Smooth muscle cell (in vitro differentiated cells): ENCODE data around the gene C7. TPM values are rescaled to one million over a fixed set of nuclear protein-coding genes. Genes with fewer than 3 reads are reported as not detected.

ENCODE experiments used
- DNase-seq: peaks from one replicate; lab custom pipeline; 2025; ENCODE audit not compliant: unreplicated experiment; lab: John Stamatoyannopoulos, UW
- H2AFZ ChIP-seq: fragments of 200-600 bp; sonication (generic); 2 replicates; pipeline ENCODE4 v1.6.0; 2016; ENCODE audit warnings: antibody characterized with exemption, low read depth, mild to moderate bottlenecking
- H3F3A ChIP-seq: fragments of 200-600 bp; sonication (generic); 2 replicates; pipeline ENCODE4 v1.6.0; 2017; ENCODE audit warnings: antibody characterized with exemption, low read depth
- H3K27ac ChIP-seq: fragments of 200-600 bp; sonication (generic); 2 replicates; pipeline ENCODE4 v1.5.1; 2016; ENCODE audit warnings: low read depth, mild to moderate bottlenecking
- H3K27me3 ChIP-seq: fragments of 200-600 bp; sonication (generic); 2 replicates; pipeline ENCODE4 v1.6.1; 2016; ENCODE audit warnings: low read depth, mild to moderate bottlenecking
- H3K36me3 ChIP-seq: fragments of 200-600 bp; sonication (generic); 2 replicates; pipeline ENCODE4 v1.5.1; 2016; ENCODE audit warnings: low read depth
- H3K4me1 ChIP-seq: fragments of 200-600 bp; sonication (generic); 2 replicates; pipeline ENCODE4 v1.5.1; 2016; ENCODE audit warnings: low read depth
- H3K4me2 ChIP-seq: fragments of 200-600 bp; sonication (generic); 2 replicates; pipeline ENCODE4 v1.6.0; 2016; ENCODE audit warnings: mild to moderate bottlenecking
- H3K4me3 ChIP-seq: fragments of 200-600 bp; sonication (generic); 2 replicates; pipeline ENCODE4 v1.5.1; 2016; ENCODE audit warnings: mild to moderate bottlenecking
- H3K79me2 ChIP-seq: fragments of 200-600 bp; sonication (generic); 2 replicates; pipeline ENCODE4 v1.6.0; 2016; ENCODE audit warnings: low read depth, mild to moderate bottlenecking
- H3K9ac ChIP-seq: fragments of 200-600 bp; sonication (generic); 2 replicates; pipeline ENCODE4 v1.6.0; 2016; ENCODE audit warnings: low read depth
- H3K9me3 ChIP-seq: fragments of 200-600 bp; sonication (generic); replicated peaks from 2 replicates; pipeline ENCODE4 v1.5.1; 2016; ENCODE audit warnings: low read depth
- H4K20me1 ChIP-seq: fragments of 200-600 bp; sonication (generic); 2 replicates; pipeline ENCODE4 v1.6.0; 2016; ENCODE audit warnings: low read depth
- whole genome bisulfite sequencing: methylation state at CpG from one replicate; pipeline ENCODE4 v1.1.7; 2016; ENCODE audit warnings: low lambda C conversion rate; 5-methylcytosine and 5-hydroxymethylcytosine counted together
- polyA plus RNA-seq: library from polyadenylated mRNA; unstranded; fragments of >200 nt; fragmentation: Nextera tagmentation; extraction: Ambion mirVana; gene quantifications from 2 replicates; pipeline ENCODE4 v1.2.1, GENCODE V29; 2016
- total RNA-seq: library from RNA; depleted of rRNA; stranded (reverse); fragments of >200 nt; gene quantifications from 2 replicates; pipeline ENCODE4 v1.2.3, GENCODE V29; 2014
- TF ChIP-seq, protein P1 (sequence below): fragments of 200-600 bp; sonication (generic); IDR thresholded peaks from 2 replicates; pipeline ENCODE4 v1.5.1; 2017; ENCODE audit warnings: borderline replicate concordance, mild to moderate bottlenecking, antibody characterized with exemption; ENCODE audit not compliant: insufficient read depth, poor library complexity, severe bottlenecking

The C7 gene
- total and polyA plus RNA-seq, 2 experiments from 2014 or later = 0.23 TPM; not detected in 1

GRCh38 chr5:41003670-41004376 lies 94.5 kb downstream of the C7 start:
- H3K27me3 ChIP-seq = no peaks in the 10 kb centered on the region
- no peak for DNase-seq
- no peaks in the 10 kb centered on the region for H3K9me3 ChIP-seq
- H3K27ac ChIP-seq = no peak overlapping the region
- no peaks in the 10 kb centered on the region for H3K79me2 ChIP-seq
- no peaks in the 10 kb centered on the region for H3K4me1 ChIP-seq
- H3K36me3 ChIP-seq = no peaks in the 10 kb centered on the region
- H3F3A ChIP-seq = no peaks in the 10 kb centered on the region
- TF ChIP-seq, protein P1, sequence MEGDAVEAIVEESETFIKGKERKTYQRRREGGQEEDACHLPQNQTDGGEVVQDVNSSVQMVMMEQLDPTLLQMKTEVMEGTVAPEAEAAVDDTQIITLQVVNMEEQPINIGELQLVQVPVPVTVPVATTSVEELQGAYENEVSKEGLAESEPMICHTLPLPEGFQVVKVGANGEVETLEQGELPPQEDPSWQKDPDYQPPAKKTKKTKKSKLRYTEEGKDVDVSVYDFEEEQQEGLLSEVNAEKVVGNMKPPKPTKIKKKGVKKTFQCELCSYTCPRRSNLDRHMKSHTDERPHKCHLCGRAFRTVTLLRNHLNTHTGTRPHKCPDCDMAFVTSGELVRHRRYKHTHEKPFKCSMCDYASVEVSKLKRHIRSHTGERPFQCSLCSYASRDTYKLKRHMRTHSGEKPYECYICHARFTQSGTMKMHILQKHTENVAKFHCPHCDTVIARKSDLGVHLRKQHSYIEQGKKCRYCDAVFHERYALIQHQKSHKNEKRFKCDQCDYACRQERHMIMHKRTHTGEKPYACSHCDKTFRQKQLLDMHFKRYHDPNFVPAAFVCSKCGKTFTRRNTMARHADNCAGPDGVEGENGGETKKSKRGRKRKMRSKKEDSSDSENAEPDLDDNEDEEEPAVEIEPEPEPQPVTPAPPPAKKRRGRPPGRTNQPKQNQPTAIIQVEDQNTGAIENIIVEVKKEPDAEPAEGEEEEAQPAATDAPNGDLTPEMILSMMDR = no peak
- WGBS = 83% methylated on average over 3 of the region's 3 CpGs
- no peak overlapping the region for H3K9ac ChIP-seq
- H2AFZ ChIP-seq = no peak overlapping the region
- no peak overlapping the region for H3K4me3 ChIP-seq
- no peak overlapping the region for H3K4me2 ChIP-seq
- no peaks in the 10 kb centered on the region for H4K20me1 ChIP-seq

GRCh38 chr5:41004931-41005330 lies 95.6 kb downstream of the C7 start:
- H3K36me3 ChIP-seq = no peaks in the 10 kb centered on the region
- H3K4me2 ChIP-seq = no peak overlapping the region
- no peak for DNase-seq
- H3K9ac ChIP-seq = no peak overlapping the region
- no peaks in the 10 kb centered on the region for H3F3A ChIP-seq
- no peaks in the 10 kb centered on the region for H3K79me2 ChIP-seq
- no peaks in the 10 kb centered on the region for H4K20me1 ChIP-seq
- no peak overlapping the region for H3K27ac ChIP-seq
- no peaks in the 10 kb centered on the region for H3K4me1 ChIP-seq
- H3K4me3 ChIP-seq = no peak overlapping the region
- no peaks in the 10 kb centered on the region for H3K9me3 ChIP-seq
- TF ChIP-seq, protein P1 = no peak
- H3K27me3 ChIP-seq = no peaks in the 10 kb centered on the region
- 88% methylated on average over 7 of the region's 7 CpGs for WGBS
- no peak overlapping the region for H2AFZ ChIP-seq

DNA sequence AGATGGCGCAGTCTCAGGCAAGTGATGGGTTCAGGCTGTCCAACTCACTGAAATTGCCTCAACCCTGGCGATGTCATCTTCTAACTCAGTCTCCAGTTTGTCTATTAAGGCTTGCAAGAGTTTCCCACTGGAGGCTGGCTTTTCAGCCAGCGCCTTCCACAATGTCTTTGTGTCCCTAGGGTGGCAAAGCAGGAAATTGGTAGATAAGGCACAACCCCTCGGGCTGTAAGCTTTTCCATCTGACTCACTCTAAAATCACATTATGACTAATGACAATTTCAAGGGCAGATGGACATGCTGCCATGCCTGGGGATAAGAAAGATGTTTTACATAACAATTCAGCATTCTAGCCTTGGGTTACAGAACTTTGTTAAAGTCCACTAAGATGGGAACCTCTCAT lies 99.9 kb downstream of the C7 start:
- H3K4me2 ChIP-seq = no peak overlapping the region
- TF ChIP-seq, protein P1 = no peak

GRCh38 chr5:41010572-41010971 lies 101.3 kb downstream of the C7 start:
- no peaks in the 10 kb centered on the region for H3K9me3 ChIP-seq
- H3F3A ChIP-seq = no peaks in the 10 kb centered on the region
- H3K4me2 ChIP-seq = no peak overlapping the region
- no peaks in the 10 kb centered on the region for H3K27me3 ChIP-seq
- H3K9ac ChIP-seq = no peak overlapping the region
- H2AFZ ChIP-seq = no peak overlapping the region
- H4K20me1 ChIP-seq = no peaks in the 10 kb centered on the region
- TF ChIP-seq, protein P1 = no peak
- no peak for DNase-seq
- no peaks in the 10 kb centered on the region for H3K79me2 ChIP-seq
- WGBS = 94% methylated on average over 6 of the region's 6 CpGs
- H3K4me3 ChIP-seq = no peak overlapping the region
- no peaks in the 10 kb centered on the region for H3K4me1 ChIP-seq
- H3K27ac ChIP-seq = no peak overlapping the region
- no peaks in the 10 kb centered on the region for H3K36me3 ChIP-seq

More for the DNA sequence above, 99.9 kb downstream of the C7 start:
- no peaks in the 10 kb centered on the region for H3K27me3 ChIP-seq
- H2AFZ ChIP-seq = no peak overlapping the region
- H3K27ac ChIP-seq = no peak overlapping the region
- no peaks in the 10 kb centered on the region for H3K79me2 ChIP-seq
- no peaks in the 10 kb centered on the region for H3K4me1 ChIP-seq
- no peak for DNase-seq
- no peak overlapping the region for H3K4me3 ChIP-seq
- 67% methylated on average over 4 of the region's 4 CpGs for WGBS
- H3K9me3 ChIP-seq = no peaks in the 10 kb centered on the region
- no peak overlapping the region for H3K9ac ChIP-seq
- no peaks in the 10 kb centered on the region for H4K20me1 ChIP-seq
- H3F3A ChIP-seq = no peaks in the 10 kb centered on the region
- no peaks in the 10 kb centered on the region for H3K36me3 ChIP-seq
